NT2/D1 (cell line): ENCODE results near the gene PRPS2.

Source experiments
- DNase-seq: peaks from one replicate; pipeline ENCODE4 v3.0.0-alpha.2; 2011; ENCODE audit warnings: low read depth, low spot score
- H3K27me3 ChIP-seq: 2 replicates; pipeline ENCODE4 v1.6.0; 2011; ENCODE audit warnings: mild to moderate bottlenecking; ENCODE audit not compliant: insufficient read length, insufficient read depth
- H3K36me3 ChIP-seq: 2 replicates; pipeline ENCODE4 v1.6.1; 2011; ENCODE audit warnings: mild to moderate bottlenecking, low read length, mixed read lengths; ENCODE audit not compliant: insufficient read depth, insufficient read length
- H3K4me1 ChIP-seq: 2 replicates; pipeline ENCODE4 v1.5.1; 2011; ENCODE audit not compliant: insufficient read depth, insufficient read length
- H3K4me3 ChIP-seq: 2 replicates; pipeline ENCODE4 v1.5.1; 2011; ENCODE audit warnings: low read depth; ENCODE audit not compliant: insufficient read length
- H3K9ac ChIP-seq: 2 replicates; pipeline ENCODE4 v1.6.0; 2011; ENCODE audit warnings: low read depth; ENCODE audit not compliant: insufficient read length
- H3K9me3 ChIP-seq: 2 replicates; pipeline ENCODE4 v1.5.1; 2011; ENCODE audit warnings: mild to moderate bottlenecking, low read length; ENCODE audit not compliant: insufficient read depth
- SUZ12 ChIP-seq: IDR thresholded peaks from 2 replicates; pipeline ENCODE4 v1.6.1; 2011; ENCODE audit not compliant: insufficient read length, insufficient read depth; ENCODE audit errors: extremely low read depth
- YY1 ChIP-seq: IDR thresholded peaks from 2 replicates; pipeline ENCODE4 v1.6.1; 2011; ENCODE audit not compliant: insufficient read length, insufficient read depth
- ZNF274 ChIP-seq: IDR thresholded peaks from 2 replicates; pipeline ENCODE4 v1.6.1; 2011; ENCODE audit warnings: mild to moderate bottlenecking, low read depth, low read length

PRPS2 gene

DNA sequence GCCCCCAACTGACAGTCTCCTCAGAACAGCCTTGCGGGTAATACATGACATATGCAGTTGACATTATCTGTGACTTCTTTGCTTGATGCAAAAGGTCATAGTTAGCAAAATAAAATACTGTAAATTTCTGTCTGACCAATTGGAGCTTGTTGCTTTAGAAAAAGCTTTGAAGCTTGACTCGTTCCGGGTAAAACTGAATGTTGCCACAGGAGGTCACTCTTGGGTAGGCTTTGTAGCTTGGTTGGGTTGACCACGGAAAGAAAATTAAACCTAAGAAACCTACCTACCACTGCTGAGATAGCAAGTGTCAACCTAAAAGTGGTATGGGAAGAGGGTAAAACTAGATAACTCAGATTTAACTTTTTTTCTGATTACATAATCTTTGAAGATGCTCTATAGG is 23.2 kb downstream of the PRPS2 start:
- H3K36me3 ChIP-seq, result peaks cover 59% of the 10 kb centered on the region
- H3K27me3 ChIP-seq, result no peaks in the 10 kb centered on the region
- no peak overlapping the region for H3K9ac ChIP-seq
- no peaks in the 10 kb centered on the region for H3K4me1 ChIP-seq
- no peak overlapping the region for H3K4me3 ChIP-seq
- no peak for TF ChIP-seq SUZ12
- no peak for TF ChIP-seq YY1
- TF ChIP-seq ZNF274, result no peak
- DNase-seq, result peak; percentile 49
- H3K9me3 ChIP-seq, result no peaks in the 10 kb centered on the region

DNA sequence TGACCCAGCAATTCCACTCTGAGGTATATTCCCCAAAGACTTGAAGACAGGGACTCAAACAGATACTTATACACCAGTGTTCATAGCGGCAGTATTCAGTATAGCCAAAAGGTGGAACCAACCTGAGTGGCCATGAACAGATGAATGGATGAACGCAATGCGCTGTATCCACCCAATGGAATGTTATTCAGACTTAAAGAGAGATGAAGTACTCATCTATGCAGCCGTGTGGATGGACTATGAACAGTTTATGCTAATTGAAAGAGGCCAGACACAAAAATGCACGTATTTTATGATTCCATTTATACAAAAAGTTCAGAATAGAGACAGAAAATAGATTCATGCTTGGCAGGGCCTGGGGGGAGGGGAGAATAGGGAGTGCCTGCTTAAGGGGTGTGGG is 26.3 kb downstream of the PRPS2 start:
- H3K4me1 ChIP-seq, result no peaks in the 10 kb centered on the region
- H3K36me3 ChIP-seq, result peaks cover 63% of the 10 kb centered on the region
- no peaks in the 10 kb centered on the region for H3K9me3 ChIP-seq

DNA sequence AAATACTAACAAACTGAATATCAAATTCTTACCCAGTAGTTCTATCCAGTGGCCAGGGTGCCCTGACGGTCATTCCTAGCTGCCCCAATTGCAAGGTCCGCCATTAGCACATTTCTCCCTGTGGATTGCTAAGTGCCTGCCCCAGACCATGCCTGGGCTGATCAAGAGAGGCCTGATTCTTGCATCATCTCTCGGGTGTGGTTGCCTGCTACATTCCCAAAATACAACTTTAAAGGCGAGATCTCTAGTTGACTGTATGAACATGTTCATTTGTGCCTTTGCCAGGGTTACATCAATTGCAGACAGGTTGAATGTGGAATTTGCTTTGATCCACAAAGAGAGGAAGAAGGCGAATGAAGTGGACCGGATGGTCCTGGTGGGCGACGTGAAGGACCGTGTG is 28.0 kb downstream of the PRPS2 start:
- H3K4me1 ChIP-seq, result no peaks in the 10 kb centered on the region
- H3K9me3 ChIP-seq, result no peaks in the 10 kb centered on the region
- peaks cover 67% of the 10 kb centered on the region for H3K36me3 ChIP-seq
- H3K9ac ChIP-seq, result no peak overlapping the region
- H3K4me3 ChIP-seq, result no peak overlapping the region
- no peak for TF ChIP-seq ZNF274
- no peak for TF ChIP-seq SUZ12
- no peak for TF ChIP-seq YY1
- H3K27me3 ChIP-seq, result no peaks in the 10 kb centered on the region
- DNase-seq, result no peak

More for the DNA sequence above, 26.3 kb downstream of the PRPS2 start:
- Histone ChIP-seq H3K27me3 (no peaks in the 10 kb centered on the region), H3K4me3 (no peak overlapping the region), H3K9ac (no peak overlapping the region)
- no peak for DNase-seq
- TF ChIP-seq SUZ12 (no peak), ZNF274 (no peak), YY1 (no peak)

DNA sequence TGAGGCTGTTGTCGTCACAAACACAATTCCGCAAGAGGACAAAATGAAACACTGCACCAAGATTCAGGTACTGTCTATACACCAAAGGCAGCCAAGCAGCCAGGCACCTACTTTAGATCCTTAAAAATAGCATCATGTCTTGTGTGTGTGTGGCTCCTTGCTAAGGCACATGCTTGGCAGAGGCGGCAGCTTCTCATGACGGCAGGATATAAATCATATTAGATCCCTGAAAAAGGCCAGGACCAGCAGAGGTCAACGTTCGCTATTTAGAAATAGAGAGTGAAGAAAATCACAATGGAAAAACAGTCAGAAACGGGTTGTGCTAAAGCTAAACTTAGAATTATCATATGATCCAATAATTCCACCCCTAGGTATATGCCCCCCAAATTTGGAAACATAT is 29.5 kb downstream of the PRPS2 start:
- peaks cover 66% of the 10 kb centered on the region for H3K36me3 ChIP-seq
- no peak for DNase-seq
- H3K4me1 ChIP-seq, result no peaks in the 10 kb centered on the region
- TF ChIP-seq ZNF274 (no peak), YY1 (no peak), SUZ12 (no peak)
- H3K9ac ChIP-seq, result no peak overlapping the region
- no peaks in the 10 kb centered on the region for H3K27me3 ChIP-seq
- H3K4me3 ChIP-seq, result no peak overlapping the region
- no peaks in the 10 kb centered on the region for H3K9me3 ChIP-seq

DNA sequence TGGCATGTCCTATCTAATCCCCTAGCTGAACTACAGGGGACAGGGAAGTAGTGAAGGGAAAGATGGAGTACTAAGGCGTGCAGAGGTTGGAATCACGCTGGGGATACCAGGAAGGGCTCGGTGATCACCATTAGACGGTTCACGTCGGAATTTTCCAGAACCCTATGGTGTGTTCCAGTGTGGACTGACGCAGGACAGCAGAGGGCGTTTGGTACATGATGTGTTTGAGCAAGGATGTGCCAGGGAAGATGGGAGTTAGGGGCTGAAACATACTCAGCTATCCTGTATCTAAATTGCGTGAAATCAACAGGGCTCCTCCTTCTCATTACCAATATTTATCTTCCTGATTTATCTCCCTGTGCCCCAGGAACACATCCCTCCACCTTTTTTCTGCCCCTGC is 33.7 kb downstream of the PRPS2 start:
- no peak overlapping the region for H3K9ac ChIP-seq
- H3K4me1 ChIP-seq, result no peaks in the 10 kb centered on the region
- H3K36me3 ChIP-seq, result peaks cover 43% of the 10 kb centered on the region
- H3K4me3 ChIP-seq, result no peak overlapping the region
- DNase-seq, result no peak
- TF ChIP-seq YY1 (no peak), SUZ12 (no peak), ZNF274 (no peak)
- no peaks in the 10 kb centered on the region for H3K27me3 ChIP-seq
- H3K9me3 ChIP-seq, result no peaks in the 10 kb centered on the region

DNA sequence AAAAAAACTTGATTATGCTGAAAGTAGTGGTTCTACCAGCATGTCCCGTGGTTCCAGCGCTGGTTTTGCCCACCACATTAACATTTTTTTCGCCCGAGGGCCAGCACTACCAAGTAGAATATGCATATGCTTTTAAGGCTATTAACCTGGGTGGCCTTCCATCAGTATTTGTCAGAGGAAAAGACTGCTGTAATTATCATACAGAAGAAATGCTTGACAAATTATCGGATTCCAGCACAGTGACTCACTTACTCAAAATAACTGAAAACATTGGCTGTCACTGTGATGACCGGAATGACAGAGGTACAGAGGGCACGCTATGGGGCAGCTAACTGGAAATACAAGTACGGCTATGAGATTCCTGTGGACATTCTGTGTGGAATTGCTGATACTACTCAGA is 34.6 kb downstream of the PRPS2 start:
- Histone ChIP-seq H3K27me3 (no peaks in the 10 kb centered on the region), H3K36me3 (peaks cover 35% of the 10 kb centered on the region), H3K9ac (no peak overlapping the region), H3K4me1 (no peaks in the 10 kb centered on the region), H3K4me3 (no peak overlapping the region), H3K9me3 (no peaks in the 10 kb centered on the region)
- no peak for DNase-seq
- TF ChIP-seq YY1 (no peak), SUZ12 (no peak), ZNF274 (no peak)

DNA sequence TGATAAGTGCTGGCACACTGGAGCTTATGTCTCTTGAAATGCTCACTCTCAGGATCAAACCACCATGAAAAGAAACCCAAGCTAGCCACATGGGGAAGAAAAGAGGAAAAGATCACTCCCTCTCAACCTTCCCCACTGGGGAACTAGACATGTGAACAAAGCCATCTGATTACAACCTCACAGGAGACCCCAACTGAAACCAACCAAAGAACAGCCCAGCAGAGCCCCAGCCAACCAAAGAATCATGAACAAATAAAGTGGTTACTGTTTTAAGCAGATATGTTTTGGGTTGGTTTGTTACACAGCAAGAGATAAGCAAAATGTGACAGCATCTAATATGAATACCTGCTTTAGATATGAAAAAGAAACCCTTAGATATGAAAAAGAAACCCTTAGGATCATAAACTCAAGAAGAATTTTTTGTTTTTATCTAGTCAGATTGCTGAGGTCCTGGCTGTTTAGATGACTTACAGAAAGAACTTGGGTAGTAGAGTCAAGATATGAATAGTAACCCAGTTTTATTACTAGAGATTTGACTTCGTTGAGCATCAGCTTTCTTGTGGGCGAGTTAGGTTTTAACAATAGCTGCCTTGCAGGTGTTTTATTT is 52.0 kb downstream of the PRPS2 start:
- H3K9ac ChIP-seq, result no peak overlapping the region
- H3K27me3 ChIP-seq, result no peaks in the 10 kb centered on the region
- DNase-seq, result no peak
- H3K4me3 ChIP-seq, result no peak overlapping the region
- H3K9me3 ChIP-seq, result no peaks in the 10 kb centered on the region
- H3K4me1 ChIP-seq, result no peaks in the 10 kb centered on the region
- TF ChIP-seq YY1 (no peak), SUZ12 (no peak), ZNF274 (no peak)
- no peaks in the 10 kb centered on the region for H3K36me3 ChIP-seq
